HEK293 (cell line): ENCODE data around the gene PRELID3B.
A peak's percentile ranks its signal among the peaks of the same experiment; 100 is the strongest.

ENCODE experiments used
- CTCF ChIA-PET: fragments of 350-600 bp; formaldehyde crosslinking; extraction: SDS; loops from one replicate; lab custom pipeline; 2021; ENCODE audit warnings: antibody characterized with exemption; lab: Yijun Ruan, JAX
- POLR2A ChIA-PET: fragments of 300-600 bp; formaldehyde crosslinking; extraction: SDS; loops from one replicate; lab custom pipeline; 2020; ENCODE audit warnings: antibody characterized with exemption, inconsistent platforms; lab: Yijun Ruan, JAX
- H3K27ac ChIP-seq: fragments of 200-500 bp; sonication (Bioruptor generic); 2 replicates; pipeline ENCODE4 v1.5.1; 2014; ENCODE audit warnings: low read depth, low read length, control low read depth, inconsistent platforms; ENCODE audit errors: extremely low read depth
- H3K36me3 ChIP-seq, 2 experiments: fragments of 200-500 bp in 1 of 2; sonication (Bioruptor generic) in 1 of 2; 1 replicate in 1 of 2; 2 replicates in 1 of 2; pipeline ENCODE4 v1.5.1; 2014 to 2017; ENCODE audit warnings: inconsistent platforms in 2 of 2, low read length in 2 of 2; ENCODE audit not compliant: control insufficient read depth in 2 of 2, insufficient read depth in 1 of 2
- H3K4me1 ChIP-seq: fragments of 200-500 bp; sonication (Bioruptor generic); 2 replicates; pipeline ENCODE4 v1.5.1; 2014; ENCODE audit warnings: mild to moderate bottlenecking, low read length, inconsistent platforms; ENCODE audit not compliant: control insufficient read depth, insufficient read depth
- H3K4me3 ChIP-seq: 2 replicates; pipeline ENCODE4 v1.5.1; 2011; ENCODE audit warnings: low read depth, mild to moderate bottlenecking, control low read depth, low read length, moderate library complexity
- H3K9me3 ChIP-seq: fragments of 200-500 bp; sonication (Bioruptor generic); 2 replicates; pipeline ENCODE4 v1.5.1; 2014; ENCODE audit warnings: low read depth, low read length, inconsistent platforms; ENCODE audit not compliant: control insufficient read depth, insufficient read depth
- HOXA7 ChIP-seq: sonication (generic); formaldehyde crosslinking; IDR thresholded peaks from 2 replicates; pipeline ENCODE4 v1.8.1; 2022; ENCODE audit warnings: missing genetic modification reagents, borderline replicate concordance
- HOXC10 ChIP-seq: sonication (generic); formaldehyde crosslinking; IDR thresholded peaks from 2 replicates; pipeline ENCODE4 v1.8.1; 2023; ENCODE audit warnings: mild to moderate bottlenecking, missing genetic modification reagents
- MYNN ChIP-seq: fragments of 450-650 bp; formaldehyde crosslinking; IDR thresholded peaks from 2 replicates; pipeline ENCODE4 v1.5.1; 2016; ENCODE audit warnings: missing biosample characterization, missing genetic modification characterization, borderline replicate concordance
- PRDM6 ChIP-seq: fragments of 450-650 bp; formaldehyde crosslinking; IDR thresholded peaks from 2 replicates; pipeline ENCODE4 v1.5.1; 2017; ENCODE audit warnings: missing biosample characterization, missing genetic modification characterization
- SCRT1 ChIP-seq: fragments of 450-650 bp; formaldehyde crosslinking; IDR thresholded peaks from 2 replicates; pipeline ENCODE4 v1.5.1; 2016; ENCODE audit warnings: missing biosample characterization, missing genetic modification characterization, borderline replicate concordance
- ZBTB8A ChIP-seq: fragments of 450-650 bp; formaldehyde crosslinking; IDR thresholded peaks from 2 replicates; pipeline ENCODE4 v1.5.1; 2016; ENCODE audit warnings: missing biosample characterization, missing genetic modification characterization
- ZFP69B ChIP-seq: fragments of 450-650 bp; formaldehyde crosslinking; IDR thresholded peaks from 2 replicates; pipeline ENCODE4 v1.5.1; 2016; ENCODE audit warnings: missing biosample characterization, missing genetic modification characterization
- ZNF18 ChIP-seq: fragments of 450-650 bp; formaldehyde crosslinking; IDR thresholded peaks from 2 replicates; pipeline ENCODE4 v1.5.1; 2016; ENCODE audit warnings: missing biosample characterization, missing genetic modification characterization
- ZNF211 ChIP-seq: fragments of 450-650 bp; formaldehyde crosslinking; IDR thresholded peaks from 2 replicates; pipeline ENCODE4 v1.5.1; 2016; ENCODE audit warnings: low read depth, missing biosample characterization, missing genetic modification characterization
- ZNF510 ChIP-seq: fragments of 450-650 bp; formaldehyde crosslinking; IDR thresholded peaks from 2 replicates; pipeline ENCODE4 v1.5.1; 2018; ENCODE audit warnings: mild to moderate bottlenecking, missing genetic modification characterization, missing biosample characterization; ENCODE audit not compliant: insufficient replicate concordance
- ZNF558 ChIP-seq: fragments of 450-650 bp; formaldehyde crosslinking; IDR thresholded peaks from 2 replicates; pipeline ENCODE4 v1.5.1; 2016; ENCODE audit warnings: missing biosample characterization, missing genetic modification characterization
- ZNF677 ChIP-seq: fragments of 450-650 bp; IDR thresholded peaks from 2 replicates; pipeline ENCODE4 v1.5.0; 2018; ENCODE audit warnings: missing biosample characterization, mild to moderate bottlenecking, missing genetic modification characterization, moderate library complexity
- ZNF707 ChIP-seq: fragments of 450-650 bp; formaldehyde crosslinking; IDR thresholded peaks from 2 replicates; pipeline ENCODE4 v1.5.1; 2016; ENCODE audit warnings: missing biosample characterization, missing genetic modification characterization
- TF ChIP-seq, protein P1 (sequence below): fragments of 450-650 bp; formaldehyde crosslinking; IDR thresholded peaks from 2 replicates; pipeline ENCODE4 v1.5.1; 2016; ENCODE audit warnings: missing biosample characterization, missing genetic modification characterization
- TF ChIP-seq, protein P2 (sequence below): fragments of 450-650 bp; formaldehyde crosslinking; IDR thresholded peaks from 2 replicates; pipeline ENCODE4 v1.5.1; 2016; ENCODE audit warnings: missing biosample characterization, missing genetic modification characterization
- TF ChIP-seq, protein P3 (sequence below): sonication (generic); formaldehyde crosslinking; IDR thresholded peaks from 2 replicates; pipeline ENCODE4 v1.8.1; 2022; ENCODE audit warnings: mild to moderate bottlenecking, moderate library complexity, missing genetic modification reagents
- TF ChIP-seq, protein P4 (sequence below): fragments of 450-650 bp; formaldehyde crosslinking; IDR thresholded peaks from 2 replicates; pipeline ENCODE4 v1.5.0; 2017; ENCODE audit warnings: missing biosample characterization, missing genetic modification characterization, borderline replicate concordance

The PRELID3B gene

GRCh38 chr20:59027741-59028320 lies 14.8 kb downstream of the PRELID3B start:
- Histone ChIP-seq H3K27ac (no peak overlapping the region), H3K4me3 (no peak overlapping the region), H3K4me1 (peaks cover 7% of the 10 kb centered on the region; the same call in 1 of the 2 replicates), H3K36me3 (peaks cover 4 to 83% of the 10 kb centered on the region in 2 experiments), H3K9me3 (no peaks in the 10 kb centered on the region)
- TF ChIP-seq ZFP69B (tag by site-specific recombination): no peak
- TF ChIP-seq ZBTB8A: no peak
- 0 out of 2 replicates have a peak, but pooled peaks have one; percentile 31 for TF ChIP-seq PRDM6 (tag by site-specific recombination)
- POLR2A ChIA-PET: no interaction called here
- CTCF ChIA-PET: interaction anchor here (0.6 to 0.7 kb wide), 2 partner anchors 8 to 990 kb away, joined by 3 read pairs; no protein-coding TSS in a partner anchor

DNA sequence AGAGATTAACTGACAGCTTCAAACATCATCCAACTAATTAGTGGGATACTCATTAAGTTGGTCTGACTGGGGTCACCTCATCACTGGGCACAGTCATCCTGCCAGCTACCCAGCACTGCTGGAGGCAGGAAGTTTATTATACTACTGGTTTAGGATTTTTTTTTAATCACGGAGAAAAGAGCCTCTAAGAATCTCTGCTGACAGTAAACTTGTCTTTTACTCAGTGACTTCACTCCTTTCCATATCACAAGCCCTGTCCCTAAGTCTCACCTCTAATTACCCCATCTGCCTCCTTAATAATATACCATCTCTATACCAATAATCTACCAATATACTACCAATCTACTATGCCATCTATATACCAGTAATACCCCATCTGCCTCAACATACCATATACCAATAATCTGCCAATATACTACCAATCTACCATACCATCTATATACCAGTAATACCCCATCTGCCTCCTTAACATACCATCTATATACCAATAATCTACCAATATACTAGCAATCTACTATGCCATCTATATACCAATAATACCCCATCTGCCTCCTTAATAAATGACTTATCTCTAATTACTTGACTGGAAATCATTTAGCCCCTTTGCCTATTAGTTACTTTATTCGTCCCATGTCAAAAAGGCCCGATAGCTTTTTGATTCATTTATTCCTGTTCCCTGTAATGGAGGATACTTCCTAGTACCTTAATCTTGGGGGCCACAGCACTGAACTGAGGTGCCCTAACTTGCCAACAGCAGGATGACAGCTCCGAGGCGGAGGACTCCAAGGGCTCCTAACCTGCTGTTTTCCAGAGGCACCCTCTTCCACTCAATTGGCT lies 15.5 kb downstream of the PRELID3B start:
- CTCF ChIA-PET: no interaction called here
- POLR2A ChIA-PET: no interaction called here
- Histone ChIP-seq H3K9me3 (no peaks in the 10 kb centered on the region), H3K27ac (no peak overlapping the region), H3K4me3 (no peak overlapping the region), H3K36me3 (peaks cover 5 to 87% of the 10 kb centered on the region in 2 experiments), H3K4me1 (peaks cover 7% of the 10 kb centered on the region; the same call in 1 of the 2 replicates)
- no peak for TF ChIP-seq ZNF707 (tag by site-specific recombination)
- no peak for TF ChIP-seq ZNF18 (tag by site-specific recombination)
- no peak for TF ChIP-seq ZNF510 (tag by site-specific recombination)
- no peak for TF ChIP-seq ZNF558 (tag by site-specific recombination)
- no peak for TF ChIP-seq SCRT1 (tag by site-specific recombination)
- TF ChIP-seq, protein P1, sequence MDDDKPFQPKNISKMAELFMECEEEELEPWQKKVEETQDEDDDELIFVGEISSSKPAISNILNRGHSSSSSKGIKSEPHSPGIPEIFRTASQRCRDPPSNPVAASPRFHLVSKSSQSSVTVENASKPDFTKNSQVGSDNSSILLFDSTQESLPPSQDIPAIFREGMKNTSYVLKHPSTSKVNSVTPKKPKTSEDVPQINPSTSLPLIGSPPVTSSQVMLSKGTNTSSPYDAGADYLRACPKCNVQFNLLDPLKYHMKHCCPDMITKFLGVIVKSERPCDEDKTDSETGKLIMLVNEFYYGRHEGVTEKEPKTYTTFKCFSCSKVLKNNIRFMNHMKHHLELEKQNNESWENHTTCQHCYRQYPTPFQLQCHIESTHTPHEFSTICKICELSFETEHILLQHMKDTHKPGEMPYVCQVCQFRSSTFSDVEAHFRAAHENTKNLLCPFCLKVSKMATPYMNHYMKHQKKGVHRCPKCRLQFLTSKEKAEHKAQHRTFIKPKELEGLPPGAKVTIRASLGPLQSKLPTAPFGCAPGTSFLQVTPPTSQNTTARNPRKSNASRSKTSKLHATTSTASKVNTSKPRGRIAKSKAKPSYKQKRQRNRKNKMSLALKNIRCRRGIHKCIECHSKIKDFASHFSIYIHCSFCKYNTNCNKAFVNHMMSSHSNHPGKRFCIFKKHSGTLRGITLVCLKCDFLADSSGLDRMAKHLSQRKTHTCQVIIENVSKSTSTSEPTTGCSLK (tag by site-specific recombination): no peak
- no peak for TF ChIP-seq MYNN (tag by site-specific recombination)
- TF ChIP-seq, protein P2, sequence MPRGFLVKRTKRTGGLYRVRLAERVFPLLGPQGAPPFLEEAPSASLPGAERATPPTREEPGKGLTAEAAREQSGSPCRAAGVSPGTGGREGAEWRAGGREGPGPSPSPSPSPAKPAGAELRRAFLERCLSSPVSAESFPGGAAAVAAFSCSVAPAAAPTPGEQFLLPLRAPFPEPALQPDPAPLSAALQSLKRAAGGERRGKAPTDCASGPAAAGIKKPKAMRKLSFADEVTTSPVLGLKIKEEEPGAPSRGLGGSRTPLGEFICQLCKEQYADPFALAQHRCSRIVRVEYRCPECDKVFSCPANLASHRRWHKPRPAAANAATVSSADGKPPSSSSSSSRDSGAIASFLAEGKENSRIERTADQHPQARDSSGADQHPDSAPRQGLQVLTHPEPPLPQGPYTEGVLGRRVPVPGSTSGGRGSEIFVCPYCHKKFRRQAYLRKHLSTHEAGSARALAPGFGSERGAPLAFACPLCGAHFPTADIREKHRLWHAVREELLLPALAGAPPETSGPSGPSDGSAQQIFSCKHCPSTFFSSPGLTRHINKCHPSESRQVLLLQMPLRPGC (tag by site-specific recombination): no peak
- no peak for TF ChIP-seq HOXA7
- TF ChIP-seq ZNF211 (tag by site-specific recombination): no peak
- TF ChIP-seq ZNF677 (tag by site-specific recombination): no peak
- TF ChIP-seq, protein P3, sequence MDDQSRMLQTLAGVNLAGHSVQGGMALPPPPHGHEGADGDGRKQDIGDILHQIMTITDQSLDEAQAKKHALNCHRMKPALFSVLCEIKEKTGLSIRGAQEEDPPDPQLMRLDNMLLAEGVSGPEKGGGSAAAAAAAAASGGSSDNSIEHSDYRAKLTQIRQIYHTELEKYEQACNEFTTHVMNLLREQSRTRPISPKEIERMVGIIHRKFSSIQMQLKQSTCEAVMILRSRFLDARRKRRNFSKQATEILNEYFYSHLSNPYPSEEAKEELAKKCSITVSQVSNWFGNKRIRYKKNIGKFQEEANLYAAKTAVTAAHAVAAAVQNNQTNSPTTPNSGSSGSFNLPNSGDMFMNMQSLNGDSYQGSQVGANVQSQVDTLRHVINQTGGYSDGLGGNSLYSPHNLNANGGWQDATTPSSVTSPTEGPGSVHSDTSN: no peak
- TF ChIP-seq HOXC10 (CRISPR knock-in tag): no peak
- TF ChIP-seq, protein P4, sequence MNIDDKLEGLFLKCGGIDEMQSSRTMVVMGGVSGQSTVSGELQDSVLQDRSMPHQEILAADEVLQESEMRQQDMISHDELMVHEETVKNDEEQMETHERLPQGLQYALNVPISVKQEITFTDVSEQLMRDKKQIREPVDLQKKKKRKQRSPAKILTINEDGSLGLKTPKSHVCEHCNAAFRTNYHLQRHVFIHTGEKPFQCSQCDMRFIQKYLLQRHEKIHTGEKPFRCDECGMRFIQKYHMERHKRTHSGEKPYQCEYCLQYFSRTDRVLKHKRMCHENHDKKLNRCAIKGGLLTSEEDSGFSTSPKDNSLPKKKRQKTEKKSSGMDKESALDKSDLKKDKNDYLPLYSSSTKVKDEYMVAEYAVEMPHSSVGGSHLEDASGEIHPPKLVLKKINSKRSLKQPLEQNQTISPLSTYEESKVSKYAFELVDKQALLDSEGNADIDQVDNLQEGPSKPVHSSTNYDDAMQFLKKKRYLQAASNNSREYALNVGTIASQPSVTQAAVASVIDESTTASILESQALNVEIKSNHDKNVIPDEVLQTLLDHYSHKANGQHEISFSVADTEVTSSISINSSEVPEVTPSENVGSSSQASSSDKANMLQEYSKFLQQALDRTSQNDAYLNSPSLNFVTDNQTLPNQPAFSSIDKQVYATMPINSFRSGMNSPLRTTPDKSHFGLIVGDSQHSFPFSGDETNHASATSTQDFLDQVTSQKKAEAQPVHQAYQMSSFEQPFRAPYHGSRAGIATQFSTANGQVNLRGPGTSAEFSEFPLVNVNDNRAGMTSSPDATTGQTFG (tag by site-specific recombination): no peak
